ES-I3 (cell line): Measurements from ENCODE around the gene CBARP.

Experiments
- H3K36me3 ChIP-seq: 2 replicates; pipeline ENCODE4 v1.6.1; 2013; ENCODE audit warnings: mild to moderate bottlenecking, low read length, control low read depth, moderate library complexity; ENCODE audit not compliant: insufficient read depth
- H3K4me1 ChIP-seq: 2 replicates; pipeline ENCODE4 v1.6.1; 2013; ENCODE audit warnings: mild to moderate bottlenecking, control low read depth, low read length; ENCODE audit not compliant: insufficient read depth
- H3K9ac ChIP-seq: 2 replicates; pipeline ENCODE4 v1.6.1; 2013; ENCODE audit warnings: low read depth, mild to moderate bottlenecking, low read length, moderate library complexity
- H3K9me3 ChIP-seq: 2 replicates; pipeline ENCODE4 v1.6.1; 2013; ENCODE audit warnings: mild to moderate bottlenecking, low read length, moderate library complexity; ENCODE audit not compliant: control insufficient read depth, insufficient read depth

Gene CBARP

DNA sequence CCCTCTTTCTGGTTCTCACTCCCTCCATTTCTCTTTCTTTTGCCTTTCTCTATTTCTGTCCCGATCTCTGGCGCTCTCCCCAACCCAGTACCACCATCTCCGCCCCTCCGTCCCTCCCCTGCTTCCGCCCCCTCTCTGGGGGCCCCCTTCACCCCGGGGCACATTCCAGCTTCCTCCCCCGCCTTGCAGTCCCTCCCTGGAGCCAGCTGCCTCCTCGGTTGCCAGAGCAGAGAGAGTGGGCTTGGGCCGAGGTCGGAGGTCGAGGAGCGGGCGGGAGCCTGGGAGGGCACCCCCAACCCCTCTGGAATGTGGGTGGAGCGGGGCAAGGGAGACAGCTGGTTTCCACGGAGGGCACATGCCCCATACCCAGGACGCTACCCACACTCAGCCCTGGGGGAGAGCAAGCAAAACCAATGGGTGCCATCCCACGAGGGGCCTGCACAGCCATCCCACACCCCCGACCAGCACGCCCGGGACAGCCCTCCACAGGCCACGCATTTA is 24.9 kb upstream of the CBARP start:
- Histone ChIP-seq H3K9me3 (no peaks in the 10 kb centered on the region), H3K4me1 (peaks cover 22% of the 10 kb centered on the region), H3K9ac (peak overlapping the region; percentile 70), H3K36me3 (no peaks in the 10 kb centered on the region; the same call in 1 of the 2 replicates)

DNA sequence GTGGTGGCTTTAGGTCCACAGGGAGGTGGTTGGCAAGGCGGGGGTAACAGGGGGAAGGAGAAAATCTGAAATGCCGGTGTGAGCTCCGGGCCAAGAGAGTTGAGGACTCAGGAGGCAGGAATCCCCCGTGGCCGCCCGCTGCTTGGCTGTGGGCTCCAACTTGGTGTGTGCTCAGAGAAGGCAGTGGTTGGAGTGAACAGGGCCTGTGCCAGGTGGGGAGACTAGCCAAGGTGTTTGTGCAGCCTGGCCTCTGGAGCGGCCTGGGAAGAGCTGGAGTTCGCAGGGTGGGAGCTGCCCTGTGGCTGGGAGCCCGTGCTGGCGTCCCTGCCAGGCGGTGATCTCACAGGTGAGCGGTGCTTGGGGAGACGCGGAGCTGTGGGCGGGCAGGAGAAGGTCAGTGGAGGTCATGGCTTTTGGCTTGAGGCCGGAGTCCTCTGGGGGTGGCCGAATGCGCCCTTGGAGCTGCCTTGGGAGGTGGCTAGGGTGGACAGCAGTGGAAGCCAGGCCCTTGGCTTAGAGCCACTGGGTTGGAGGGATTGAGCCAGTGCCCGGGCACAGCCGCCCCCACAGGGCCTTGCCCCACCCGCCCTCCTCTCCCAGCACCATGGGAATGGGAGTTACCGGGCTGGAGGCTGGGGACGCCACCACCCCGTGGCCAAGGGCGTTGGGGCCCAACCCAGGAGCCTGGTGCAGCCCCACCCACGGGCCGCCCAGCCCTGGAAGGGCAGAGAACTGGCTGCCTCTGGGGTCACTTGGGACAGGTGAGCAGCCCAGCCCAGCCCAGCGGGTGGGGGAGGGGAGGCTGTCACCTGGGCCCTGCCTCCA is 24.2 kb upstream of the CBARP start:
- Histone ChIP-seq H3K4me1 (peaks cover 22% of the 10 kb centered on the region), H3K9me3 (no peaks in the 10 kb centered on the region), H3K9ac (peak overlapping the region; percentile 70), H3K36me3 (no peaks in the 10 kb centered on the region; the same call in 1 of the 2 replicates)

DNA sequence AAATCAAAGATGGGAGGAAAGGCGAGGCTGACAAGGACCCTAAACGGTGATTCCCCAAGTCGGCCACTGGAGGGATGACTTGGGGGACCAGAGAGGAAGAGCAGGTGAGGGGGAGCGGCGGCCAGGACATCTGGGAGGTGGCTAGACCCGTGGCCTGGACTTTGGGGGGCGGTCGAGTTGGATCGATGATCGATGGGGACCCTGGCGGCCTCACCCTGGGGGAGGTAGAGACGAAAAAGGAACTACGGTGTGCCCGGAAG is 23.7 kb upstream of the CBARP start:
- H3K9ac ChIP-seq = peak overlapping the region; percentile 70
- H3K9me3 ChIP-seq = no peaks in the 10 kb centered on the region
- no peaks in the 10 kb centered on the region; the same call in none of the 2 replicates for H3K36me3 ChIP-seq
- H3K4me1 ChIP-seq = peaks cover 22% of the 10 kb centered on the region

DNA sequence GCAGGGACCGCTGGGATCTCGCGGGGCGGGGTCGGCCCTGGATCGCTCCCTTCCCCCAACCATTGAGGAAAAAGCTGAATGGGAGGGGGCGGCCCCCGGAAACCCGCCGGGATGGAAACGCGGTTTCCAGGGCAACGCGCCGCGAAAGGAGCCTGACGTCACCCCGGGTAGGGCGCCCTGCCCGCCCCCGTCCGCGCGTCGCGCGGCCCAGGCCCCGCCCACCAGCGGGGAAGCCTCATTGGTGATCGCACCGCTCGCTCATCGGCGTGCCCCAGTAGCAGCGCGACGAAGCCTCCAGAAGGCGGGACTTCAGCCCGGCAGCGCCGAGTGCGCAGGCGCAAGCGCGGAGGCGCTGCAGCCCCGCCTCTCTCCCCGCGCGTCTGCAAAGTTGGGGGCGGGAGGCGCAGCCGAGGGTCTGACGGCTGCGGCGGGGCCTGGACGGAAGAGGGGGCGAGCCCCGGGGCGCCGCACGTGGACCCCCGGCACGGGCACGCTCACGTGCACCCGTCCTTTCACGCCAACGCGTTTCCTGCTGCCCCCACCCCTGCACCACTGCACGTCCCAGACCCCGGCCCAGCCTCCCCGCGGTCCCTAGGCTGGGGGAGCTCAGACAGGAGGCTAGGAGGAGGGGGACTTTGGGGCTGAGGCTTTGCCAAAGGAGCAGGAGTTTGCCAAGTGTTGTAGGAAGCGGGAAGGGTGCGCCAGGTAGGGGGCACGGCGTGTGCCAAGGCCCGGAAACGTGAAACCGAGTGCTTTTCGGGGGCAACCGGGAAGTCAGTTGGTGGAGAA is 23.1 kb upstream of the CBARP start:
- peak overlapping the region; percentile 70 for H3K9ac ChIP-seq
- peaks cover under 1% of the 10 kb centered on the region for H3K36me3 ChIP-seq
- H3K4me1 ChIP-seq = peaks cover 22% of the 10 kb centered on the region
- no peaks in the 10 kb centered on the region for H3K9me3 ChIP-seq

DNA sequence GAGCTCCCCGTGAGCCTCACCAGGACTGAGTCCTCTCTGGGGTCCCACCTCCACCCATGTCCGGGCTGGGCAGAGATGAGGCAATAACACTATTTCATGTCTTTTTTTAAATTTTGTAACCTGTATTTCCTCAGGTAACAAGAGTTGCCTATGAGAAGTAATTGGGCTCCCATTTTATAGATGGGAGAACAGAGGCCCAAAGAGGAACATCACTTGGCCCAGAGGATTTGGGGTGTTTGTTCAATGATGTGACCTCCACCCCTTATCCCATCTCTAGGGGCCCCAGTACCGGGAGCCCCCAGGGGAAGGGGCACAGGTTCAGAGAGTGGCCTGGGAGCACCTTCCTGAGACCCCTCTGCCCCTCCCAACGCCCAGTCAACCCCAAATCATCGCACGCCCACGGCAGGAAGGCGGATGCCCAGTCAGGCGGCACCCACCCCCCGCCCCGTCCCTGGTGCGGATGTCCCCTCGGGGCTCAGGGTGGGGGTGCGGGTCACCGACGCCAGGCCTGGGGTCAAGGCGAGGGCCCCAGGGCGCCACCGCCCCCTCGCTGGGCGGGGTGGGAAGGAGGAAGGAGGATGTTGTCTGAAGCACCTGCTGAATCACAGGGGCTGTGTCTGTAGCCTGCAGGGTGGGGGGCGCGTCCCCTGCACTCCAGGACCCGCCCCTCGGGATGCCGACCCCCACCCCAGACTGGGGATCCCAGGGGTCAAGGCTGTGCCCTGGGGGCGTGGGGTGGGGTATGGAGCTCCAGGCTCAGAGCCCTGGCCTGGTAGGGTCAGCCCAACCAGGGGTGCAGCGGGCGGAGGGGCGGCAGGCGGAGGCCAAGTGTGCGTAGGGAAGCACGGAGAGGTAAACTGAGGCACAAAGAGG is 22.3 kb upstream of the CBARP start:
- no peaks in the 10 kb centered on the region for H3K9me3 ChIP-seq
- peaks cover 20% of the 10 kb centered on the region for H3K4me1 ChIP-seq
- peaks cover 8% of the 10 kb centered on the region for H3K36me3 ChIP-seq
- H3K9ac ChIP-seq = peak overlapping the region; percentile 41

DNA sequence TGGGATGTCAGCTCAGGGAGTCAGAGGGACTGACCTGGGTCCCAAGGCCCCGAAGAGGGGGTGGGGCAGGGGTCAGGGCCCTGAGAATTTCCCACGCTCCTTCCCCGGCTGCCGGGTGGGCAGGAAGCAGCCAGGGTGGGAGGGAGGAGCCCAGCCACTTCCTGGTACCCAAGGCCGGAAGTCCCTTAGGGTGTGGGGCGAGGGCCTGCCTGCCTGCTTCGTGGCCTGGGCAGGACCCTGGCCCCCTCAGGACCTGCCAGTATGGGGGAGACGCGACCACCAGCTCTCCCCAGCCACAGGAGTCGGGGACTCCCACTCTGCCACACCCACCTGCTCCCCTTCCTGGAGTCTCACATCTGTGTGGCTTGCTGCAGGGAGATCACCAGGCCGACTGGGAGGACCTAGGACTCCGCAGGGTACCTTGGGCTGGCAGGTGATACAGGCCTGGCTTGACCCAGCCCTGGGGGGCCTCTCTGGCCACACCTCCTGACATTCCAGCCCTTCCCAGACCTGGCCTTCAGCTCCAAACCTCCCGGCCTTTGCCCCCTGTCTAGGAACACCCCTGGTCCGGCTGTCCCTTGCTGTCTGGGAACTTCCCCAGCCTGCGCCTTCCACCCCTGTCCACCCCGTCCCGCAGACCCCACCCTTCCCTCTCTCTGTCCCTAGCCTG is 21.5 kb upstream of the CBARP start:
- peaks cover 16% of the 10 kb centered on the region for H3K36me3 ChIP-seq
- H3K9ac ChIP-seq = peak overlapping the region; percentile 41
- no peaks in the 10 kb centered on the region for H3K9me3 ChIP-seq
- peaks cover 14% of the 10 kb centered on the region; the same call in 1 of the 2 replicates for H3K4me1 ChIP-seq

DNA sequence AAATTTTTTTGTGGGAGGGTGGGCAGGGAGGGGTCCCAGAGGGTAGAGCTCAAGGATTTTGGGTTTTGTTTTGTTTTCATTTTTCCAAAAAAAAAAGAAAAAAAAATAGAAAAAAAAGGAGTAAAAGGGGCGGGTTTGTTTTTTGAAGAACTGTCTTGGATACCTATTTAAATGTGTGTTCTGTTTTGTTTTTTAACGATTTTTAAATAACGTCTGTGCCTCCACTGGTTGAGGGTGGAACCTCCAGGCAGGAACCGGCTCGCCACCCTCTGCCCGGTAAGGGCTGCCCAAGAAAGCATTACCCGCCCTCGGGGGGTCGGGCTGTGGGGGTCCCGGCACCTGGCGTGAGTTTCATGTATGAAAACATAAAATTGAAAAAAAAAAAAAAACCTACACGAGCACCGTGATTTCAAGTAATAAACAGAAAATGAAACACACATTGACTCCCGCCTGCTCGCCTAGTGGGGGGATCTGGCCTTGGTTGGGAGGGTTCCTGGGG is 21.0 kb upstream of the CBARP start:
- Histone ChIP-seq H3K9ac (0 out of 2 replicates have a peak overlapping the region, but pooled peaks have one; percentile 41), H3K4me1 (peaks cover 14% of the 10 kb centered on the region; the same call in 1 of the 2 replicates), H3K36me3 (peaks cover 21% of the 10 kb centered on the region), H3K9me3 (no peaks in the 10 kb centered on the region)

DNA sequence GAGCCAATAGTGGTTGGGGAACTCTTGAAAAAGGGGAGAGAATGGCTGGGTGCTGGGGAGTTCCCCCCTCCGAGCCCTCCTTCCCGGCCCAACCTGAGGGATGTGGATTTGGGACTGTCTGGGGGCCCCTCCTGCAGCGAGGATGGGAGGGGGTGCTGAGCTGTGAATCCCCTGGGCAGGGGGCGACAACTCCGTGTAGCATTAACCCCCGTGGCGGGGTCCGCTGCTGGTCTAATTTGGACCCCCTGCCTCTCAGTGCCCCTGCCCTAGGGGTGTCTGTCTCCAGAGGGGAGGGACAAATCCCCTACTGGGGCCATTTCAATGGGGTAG is 20.3 kb upstream of the CBARP start:
- no peak overlapping the region for H3K9ac ChIP-seq
- H3K9me3 ChIP-seq = no peaks in the 10 kb centered on the region
- H3K36me3 ChIP-seq = peaks cover 26% of the 10 kb centered on the region
- peaks cover 15% of the 10 kb centered on the region; the same call in 1 of the 2 replicates for H3K4me1 ChIP-seq

DNA sequence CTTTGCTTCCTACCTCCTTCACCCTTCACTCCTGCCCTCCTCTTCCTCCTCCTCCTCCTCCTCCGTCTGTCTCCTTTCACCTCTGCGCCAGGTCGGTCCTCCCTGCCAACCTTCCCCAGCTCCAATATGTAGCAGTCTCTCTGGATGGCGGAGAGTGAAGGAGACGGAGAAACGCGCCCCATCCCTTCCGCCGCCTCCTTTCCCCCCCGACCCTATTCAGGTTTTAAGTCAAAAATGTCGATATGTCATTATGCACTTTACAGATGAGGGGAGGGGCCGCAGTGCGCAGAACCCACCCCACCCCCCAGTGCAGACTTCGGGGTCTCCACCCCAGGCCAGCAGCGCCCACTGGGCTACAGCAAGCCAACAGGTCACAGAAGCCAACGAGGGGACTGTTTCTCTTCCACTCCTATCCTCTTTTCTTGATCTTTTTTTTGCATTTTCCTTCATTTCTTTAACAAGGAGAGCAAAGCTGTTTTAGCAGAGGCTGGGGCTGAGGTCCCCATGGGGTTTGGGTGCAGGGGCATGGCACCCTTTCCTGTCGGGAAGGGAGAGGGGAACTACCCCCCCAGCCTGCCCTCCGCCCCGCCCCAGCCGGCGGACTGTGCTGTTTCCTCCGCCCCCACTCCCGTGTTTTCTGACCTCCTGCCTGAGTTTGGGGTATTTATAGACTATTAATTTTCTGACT is 19.8 kb upstream of the CBARP start:
- H3K9ac ChIP-seq = no peak overlapping the region
- peaks cover 26% of the 10 kb centered on the region for H3K36me3 ChIP-seq

DNA sequence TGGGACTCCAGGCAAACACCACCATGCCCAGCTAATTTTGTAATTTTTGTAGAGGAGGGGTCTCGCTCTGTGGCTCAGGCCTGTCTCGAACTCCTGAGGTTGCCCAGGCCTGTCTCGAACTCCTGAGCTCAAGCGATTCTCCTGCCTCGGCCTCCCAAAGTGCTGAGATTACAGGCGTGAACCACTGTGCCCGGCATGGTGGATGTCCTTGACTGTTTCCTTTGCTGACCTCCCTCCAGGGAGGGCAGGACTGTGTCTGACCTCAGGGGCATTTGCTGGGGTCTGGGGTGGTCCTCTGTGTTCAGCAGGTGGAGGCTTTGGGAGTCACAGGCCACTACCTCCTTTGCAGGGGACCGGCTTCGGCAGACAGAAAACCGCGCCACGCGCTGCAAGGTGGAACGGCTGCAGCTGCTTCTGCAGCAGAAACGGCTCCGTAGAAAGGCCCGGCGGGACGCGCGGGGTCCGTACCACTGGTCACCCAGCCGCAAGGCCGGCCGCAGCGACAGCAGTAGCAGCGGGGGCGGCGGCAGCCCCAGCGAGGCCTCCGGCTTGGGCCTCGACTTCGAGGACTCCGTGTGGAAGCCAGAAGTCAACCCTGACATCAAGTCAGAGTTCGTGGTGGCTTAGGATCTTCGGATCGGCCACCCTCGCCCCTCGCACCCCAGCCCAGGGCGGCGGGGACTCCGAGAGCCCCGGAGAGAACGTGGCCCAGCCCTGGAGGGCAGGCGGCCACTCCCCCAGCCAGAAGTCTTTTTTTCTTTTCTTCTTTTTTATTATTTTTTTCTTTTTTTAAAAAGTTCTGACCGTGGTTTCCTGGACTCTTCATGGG is 19.1 kb upstream of the CBARP start:
- Histone ChIP-seq H3K9me3 (no peaks in the 10 kb centered on the region), H3K36me3 (peaks cover 27% of the 10 kb centered on the region), H3K9ac (no peak overlapping the region), H3K4me1 (peaks cover 12% of the 10 kb centered on the region; the same call in 1 of the 2 replicates)

More for the DNA sequence above, 19.8 kb upstream of the CBARP start:
- Histone ChIP-seq H3K4me1 (peaks cover 12% of the 10 kb centered on the region; the same call in 1 of the 2 replicates), H3K9me3 (no peaks in the 10 kb centered on the region)

DNA sequence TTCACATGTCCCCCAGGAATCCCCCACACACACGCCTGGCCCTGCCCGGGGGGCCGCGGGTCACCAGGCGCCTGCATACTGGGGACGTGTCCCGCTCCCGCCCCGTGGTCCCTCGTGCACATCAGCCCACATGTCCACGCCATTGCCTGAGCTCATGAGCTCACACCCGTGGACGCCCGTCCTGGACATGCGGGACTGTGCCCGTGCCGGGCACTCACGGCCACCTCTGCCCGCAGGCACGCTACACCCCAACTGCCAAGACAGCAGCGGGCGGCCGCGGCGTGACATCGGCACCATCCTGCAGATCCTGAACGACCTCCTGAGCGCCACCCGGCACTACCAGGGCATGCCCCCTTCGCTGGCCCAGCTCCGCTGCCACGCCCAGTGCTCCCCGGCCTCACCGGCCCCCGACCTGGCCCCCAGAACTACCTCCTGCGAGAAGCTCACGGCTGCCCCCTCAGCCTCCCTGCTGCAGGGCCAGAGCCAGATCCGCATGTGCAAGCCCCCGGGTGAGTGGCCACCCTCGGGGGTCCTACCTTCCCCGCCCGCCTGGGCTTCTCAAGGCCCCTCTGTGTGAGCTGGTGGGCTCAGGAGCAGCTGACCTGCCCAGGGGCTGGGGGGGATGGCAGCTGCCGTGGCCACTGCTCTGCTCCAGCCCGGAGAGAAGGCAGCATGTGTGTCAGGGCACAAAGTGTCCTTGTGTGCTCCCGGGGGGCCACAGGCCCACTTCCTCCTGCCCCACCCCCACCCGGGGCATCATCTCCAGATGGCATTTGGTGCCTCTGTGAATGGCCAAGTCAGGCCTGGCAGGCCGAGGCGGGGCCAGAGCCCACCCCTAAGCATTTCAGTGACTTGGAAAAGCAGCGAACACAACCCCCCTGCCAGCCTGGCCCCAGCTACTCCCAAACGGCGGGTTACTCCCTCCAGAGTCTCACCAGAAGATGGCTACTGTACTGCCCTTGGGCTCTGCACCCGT is 17.7 kb upstream of the CBARP start:
- peaks cover 12% of the 10 kb centered on the region; the same call in 1 of the 2 replicates for H3K4me1 ChIP-seq
- no peak overlapping the region for H3K9ac ChIP-seq
- H3K9me3 ChIP-seq = no peaks in the 10 kb centered on the region
- peaks cover 31% of the 10 kb centered on the region for H3K36me3 ChIP-seq
